T-helper 17 cell (primary cell): Measurements from ENCODE around the gene APOB. TPM values are rescaled to one million over a fixed set of nuclear protein-coding genes. Genes with fewer than 3 reads are reported as not detected.
"Not testable (repeated sequence)": the region's sequence is repeated elsewhere in the genome, so short reads cannot be mapped to it uniquely, and the experiment has no call there.

Experiments used
- ATAC-seq: fragments of 150-1000 bp; cut with Tn5 transposase; 2 replicates; pipeline ENCODE4 v1.10.0; 2021; ENCODE audit warnings: mild to moderate bottlenecking, moderate library complexity
- DNase-seq, 3 donors: peaks; one replicate each; pipeline versions ENCODE4 v3.0.0 to v3.0.0-alpha.2; 2020 to 2021
- H3K9me3 ChIP-seq: one replicate; pipeline ENCODE4 v1.7.0; 2013; ENCODE audit warnings: low read length, mild to moderate bottlenecking; ENCODE audit not compliant: control insufficient read depth, poor library complexity, severe bottlenecking
- H3K27ac Mint-ChIP-seq: one replicate; pipeline ENCODE4 v1.8.0; 2022; ENCODE audit warnings: mild to moderate bottlenecking, moderate library complexity, mixed read lengths
- H3K27me3 Mint-ChIP-seq: one replicate; pipeline ENCODE4 v1.8.0; 2022; ENCODE audit warnings: mixed read lengths
- H3K36me3 Mint-ChIP-seq: one replicate; pipeline ENCODE4 v1.8.0; 2022; ENCODE audit warnings: low read depth, mixed read lengths
- H3K4me1 Mint-ChIP-seq: one replicate; pipeline ENCODE4 v1.8.0; 2022; ENCODE audit warnings: mild to moderate bottlenecking, mixed read lengths
- H3K4me3 Mint-ChIP-seq: one replicate; pipeline ENCODE4 v1.8.0; 2022; ENCODE audit warnings: mild to moderate bottlenecking, moderate library complexity, mixed read lengths
- total RNA-seq, 4 donors: library from RNA in 2 of 4; stranded (reverse) in 2 of 4; gene quantifications; one replicate each; pipeline ENCODE4 v1.2.3 and lab custom pipeline; 2022 to 2026

Gene APOB
- total RNA-seq, 2 donors from 2014 or later: not detected

- no peak for ATAC-seq
- Mint-ChIP-seq H3K4me1 (no peaks in the 10 kb centered on the region), H3K27me3 (peaks cover 38% of the 10 kb centered on the region), H3K36me3 (no peaks in the 10 kb centered on the region), H3K4me3 (no peak overlapping the region), H3K27ac (no peak overlapping the region)
- H3K9me3 ChIP-seq: no peaks in the 10 kb centered on the region
- no peak for DNase-seq
Measured at GRCh38 chr2:21034156-21034971, 9.5 kb downstream of the APOB start.

- peaks cover 38% of the 10 kb centered on the region for H3K27me3 Mint-ChIP-seq
- H3K4me3 Mint-ChIP-seq: no peak overlapping the region
- no peak overlapping the region for H3K27ac Mint-ChIP-seq
- no peaks in the 10 kb centered on the region for H3K4me1 Mint-ChIP-seq
- H3K9me3 ChIP-seq: no peaks in the 10 kb centered on the region
- no peak for ATAC-seq
- no peaks in the 10 kb centered on the region for H3K36me3 Mint-ChIP-seq
- no peak for DNase-seq
Measured at GRCh38 chr2:21033237-21034155, 10.4 kb downstream of the APOB start.

GRCh38 chr2:21032338-21033236 lies 11.3 kb downstream of the APOB start:
- no peaks in the 10 kb centered on the region for H3K9me3 ChIP-seq
- DNase-seq (no peak), ATAC-seq (no peak)
- Mint-ChIP-seq H3K27ac (no peak overlapping the region), H3K4me3 (no peak overlapping the region), H3K36me3 (no peaks in the 10 kb centered on the region), H3K4me1 (no peaks in the 10 kb centered on the region), H3K27me3 (peaks cover 45% of the 10 kb centered on the region)

- Mint-ChIP-seq H3K36me3 (no peaks in the 10 kb centered on the region), H3K27ac (no peak overlapping the region), H3K4me3 (no peak overlapping the region), H3K27me3 (peaks cover 41% of the 10 kb centered on the region), H3K4me1 (no peaks in the 10 kb centered on the region)
- ATAC-seq (no peak), DNase-seq (no peak)
- H3K9me3 ChIP-seq: no peaks in the 10 kb centered on the region
Measured at GRCh38 chr2:21030983-21031968, 12.6 kb downstream of the APOB start.

GRCh38 chr2:21029519-21029918 lies 14.4 kb downstream of the APOB start:
- H3K27ac Mint-ChIP-seq: no peak overlapping the region
- ATAC-seq: no peak
- no peak overlapping the region for H3K4me3 Mint-ChIP-seq
- H3K9me3 ChIP-seq: no peaks in the 10 kb centered on the region
- no peaks in the 10 kb centered on the region for H3K36me3 Mint-ChIP-seq
- H3K27me3 Mint-ChIP-seq: peaks cover 35% of the 10 kb centered on the region
- H3K4me1 Mint-ChIP-seq: no peaks in the 10 kb centered on the region
- DNase-seq: no peak

GRCh38 chr2:21028951-21029350 lies 14.9 kb downstream of the APOB start:
- H3K9me3 ChIP-seq, ATAC-seq, H3K36me3 Mint-ChIP-seq, H3K4me3 Mint-ChIP-seq, H3K27ac Mint-ChIP-seq, H3K4me1 Mint-ChIP-seq, DNase-seq: not testable (repeated sequence)
- H3K27me3 Mint-ChIP-seq: peaks cover 35% of the 10 kb centered on the region

- H3K4me3 Mint-ChIP-seq: no peak overlapping the region
- no peaks in the 10 kb centered on the region for H3K4me1 Mint-ChIP-seq
- no peak overlapping the region for H3K27ac Mint-ChIP-seq
- no peaks in the 10 kb centered on the region for H3K36me3 Mint-ChIP-seq
- peaks cover 35% of the 10 kb centered on the region for H3K27me3 Mint-ChIP-seq
- H3K9me3 ChIP-seq: no peaks in the 10 kb centered on the region
- DNase-seq (no peak), ATAC-seq (no peak)
Measured at GRCh38 chr2:21028021-21028947, 15.6 kb downstream of the APOB start.

- no peaks in the 10 kb centered on the region for H3K36me3 Mint-ChIP-seq
- no peak for ATAC-seq
- DNase-seq: no peak
- no peak overlapping the region for H3K4me3 Mint-ChIP-seq
- H3K27me3 Mint-ChIP-seq: peaks cover 35% of the 10 kb centered on the region
- no peak overlapping the region for H3K27ac Mint-ChIP-seq
- no peaks in the 10 kb centered on the region for H3K4me1 Mint-ChIP-seq
- no peaks in the 10 kb centered on the region for H3K9me3 ChIP-seq
Measured at GRCh38 chr2:21026479-21027282, 17.2 kb downstream of the APOB start.

- no peaks in the 10 kb centered on the region for H3K9me3 ChIP-seq
- H3K36me3 Mint-ChIP-seq: no peaks in the 10 kb centered on the region
- no peaks in the 10 kb centered on the region for H3K4me1 Mint-ChIP-seq
- peaks cover 30% of the 10 kb centered on the region for H3K27me3 Mint-ChIP-seq
- ATAC-seq (no peak), DNase-seq (no peak)
- H3K4me3 Mint-ChIP-seq: no peak overlapping the region
- no peak overlapping the region for H3K27ac Mint-ChIP-seq
Measured at GRCh38 chr2:21025690-21026478, 18.0 kb downstream of the APOB start.

- Mint-ChIP-seq H3K36me3 (no peaks in the 10 kb centered on the region), H3K4me3 (no peak overlapping the region), H3K4me1 (no peaks in the 10 kb centered on the region), H3K27me3 (peaks cover 24% of the 10 kb centered on the region), H3K27ac (no peak overlapping the region)
- no peaks in the 10 kb centered on the region for H3K9me3 ChIP-seq
- DNase-seq (no peak), ATAC-seq (no peak)
Measured at GRCh38 chr2:21024722-21025389, 19.0 kb downstream of the APOB start.
